H1 (cell line): Measurements from ENCODE around the gene PDHX. TPM values are rescaled to one million over a fixed set of nuclear protein-coding genes. Genes with fewer than 3 reads are reported as not detected.

Experiments
- CTCF ChIA-PET: fragments of 300-600 bp; sonication (Branson Sonifier 250); formaldehyde crosslinking; loops from one replicate; lab custom pipeline; 2021; ENCODE audit not compliant: partially characterized antibody; lab: Charles Lee
- POLR2A ChIA-PET: fragments of 300-600 bp; sonication (Branson Sonifier 250); formaldehyde crosslinking; loops from one replicate; lab custom pipeline; 2021; ENCODE audit warnings: inconsistent platforms; ENCODE audit not compliant: partially characterized antibody; lab: Charles Lee
- DNase-seq, 2 experiments: peaks; one replicate each; pipeline versions ENCODE4 v3.0.0 to v3.0.0-alpha.2; 2010 to 2022; ENCODE audit warnings: low spot score in 2 of 2, low read depth in 1 of 2, mixed read lengths in 1 of 2
- FAIRE-seq: peaks from 2 replicates; lab custom pipeline; 2011; peaks lifted over from hg19 to GRCh38; lab: Jason Lieb, UNC
- H2AFZ ChIP-seq: 2 replicates; pipeline ENCODE4 v1.8.1; 2012; ENCODE audit warnings: low read length, inconsistent platforms
- H2AK5ac ChIP-seq: 2 replicates; pipeline ENCODE4 v1.6.1; 2013; ENCODE audit warnings: low read depth, low read length
- H2BK120ac ChIP-seq: replicated peaks from 2 replicates; pipeline ENCODE3; 2013; ENCODE audit warnings: low read depth, low read length, inconsistent platforms
- H2BK12ac ChIP-seq: 2 replicates; pipeline ENCODE4 v1.6.1; 2013; ENCODE audit warnings: low read depth, low read length
- H2BK15ac ChIP-seq: 2 replicates; pipeline ENCODE4 v1.6.1; 2013; ENCODE audit warnings: low read length
- H2BK20ac ChIP-seq: 2 replicates; pipeline ENCODE4 v1.6.1; 2013; ENCODE audit warnings: low read length
- H2BK5ac ChIP-seq: 2 replicates; pipeline ENCODE4 v1.6.1; 2013; ENCODE audit warnings: low read depth, low read length
- H3K14ac ChIP-seq: 2 replicates; pipeline ENCODE4 v1.6.1; 2013; ENCODE audit warnings: inconsistent platforms; ENCODE audit not compliant: insufficient read length
- H3K18ac ChIP-seq: 2 replicates; pipeline ENCODE4 v1.6.1; 2013; ENCODE audit warnings: low read length; ENCODE audit errors: extremely low read depth
- H3K23ac ChIP-seq: 2 replicates; pipeline ENCODE4 v1.6.1; 2013; ENCODE audit warnings: inconsistent platforms; ENCODE audit not compliant: insufficient read length
- H3K23me2 ChIP-seq: 2 replicates; pipeline ENCODE4 v1.6.1; 2013; ENCODE audit warnings: low read depth, low read length
- H3K27ac ChIP-seq: 2 replicates; pipeline ENCODE4 v1.6.1; 2011; ENCODE audit warnings: low read depth, low read length, inconsistent platforms
- H3K27me3 ChIP-seq, 4 experiments: replicated peaks in 1 of 4; 1 replicate in 1 of 4; 2 replicates in 3 of 4; pipeline versions ENCODE4 v1.6.1 to v1.8.1; 2011 to 2013; ENCODE audit warnings: low read length in 3 of 4, mild to moderate bottlenecking in 3 of 4, inconsistent platforms in 2 of 4, mixed read lengths in 2 of 4, moderate library complexity in 1 of 4; ENCODE audit not compliant: control insufficient read depth in 3 of 4, insufficient read depth in 3 of 4; ENCODE audit errors: extremely low read depth in 1 of 4
- H3K36me3 ChIP-seq, 4 experiments: 2 replicates each; pipeline versions ENCODE4 v1.6.1 to v1.8.1; 2011 to 2013; ENCODE audit warnings: mild to moderate bottlenecking in 4 of 4, low read length in 3 of 4, moderate library complexity in 2 of 4, control low read depth in 1 of 4, inconsistent platforms in 1 of 4; ENCODE audit not compliant: insufficient read depth in 4 of 4, control insufficient read depth in 2 of 4
- H3K4ac ChIP-seq: replicated peaks from 2 replicates; pipeline ENCODE3; 2013; ENCODE audit warnings: low read length, low read depth, mixed read lengths, inconsistent platforms; ENCODE audit not compliant: insufficient read length
- H3K4me1 ChIP-seq, 4 experiments: replicated peaks in 1 of 4; 1 replicate in 1 of 4; 2 replicates in 3 of 4; pipeline versions ENCODE4 v1.6.1 to v1.8.1; 2011 to 2013; ENCODE audit warnings: low read length in 3 of 4, inconsistent platforms in 2 of 4, mixed read lengths in 1 of 4; ENCODE audit not compliant: insufficient read depth in 4 of 4, control insufficient read depth in 3 of 4
- H3K4me2 ChIP-seq, 2 experiments: 2 replicates each; pipeline versions ENCODE4 v1.6.1 to v1.8.1; 2011 to 2013; ENCODE audit warnings: low read depth in 2 of 2, low read length in 2 of 2, control low read depth in 1 of 2, inconsistent platforms in 1 of 2, mild to moderate bottlenecking in 1 of 2; ENCODE audit not compliant: insufficient read depth in 1 of 2
- H3K4me3 ChIP-seq, 4 experiments: fragments of 200-600, 300-600 bp in 1 of 4; sonication (generic), shearing (Covaris generic), sonication (Bioruptor Twin) in 1 of 4; 2 replicates each; pipeline versions ENCODE4 v1.5.1 to v1.8.1; 2011 to 2016; ENCODE audit warnings: low read length in 4 of 4, low read depth in 3 of 4, control low read depth in 2 of 4, inconsistent platforms in 2 of 4, mild to moderate bottlenecking in 2 of 4, mixed read lengths in 1 of 4, moderate library complexity in 1 of 4; ENCODE audit not compliant: insufficient read depth in 2 of 4; ENCODE audit errors: extremely low read depth in 1 of 4
- H3K56ac ChIP-seq: replicated peaks from 2 replicates; pipeline ENCODE3; 2013; ENCODE audit warnings: low read depth, mild to moderate bottlenecking, mixed read lengths, low read length, inconsistent platforms; ENCODE audit not compliant: insufficient read length
- H3K79me1 ChIP-seq: 2 replicates; pipeline ENCODE4 v1.6.1; 2013; ENCODE audit warnings: low read depth, low read length, control low read depth
- H3K79me2 ChIP-seq, 2 experiments: 2 replicates each; pipeline versions ENCODE4 v1.6.1 to v1.8.1; 2012 to 2013; ENCODE audit warnings: low read length in 2 of 2, mild to moderate bottlenecking in 2 of 2, inconsistent platforms in 1 of 2; ENCODE audit not compliant: insufficient read depth in 2 of 2, control insufficient read depth in 1 of 2
- H3K9ac ChIP-seq, 4 experiments: replicated peaks in 1 of 4; 1 replicate in 1 of 4; 2 replicates in 3 of 4; pipeline versions ENCODE4 v1.6.1 to v1.8.1; 2011 to 2013; ENCODE audit warnings: low read depth in 3 of 4, low read length in 3 of 4, control low read depth in 2 of 4, mild to moderate bottlenecking in 2 of 4, moderate library complexity in 2 of 4, inconsistent platforms in 1 of 4; ENCODE audit errors: extremely low read depth in 1 of 4
- H3K9me3 ChIP-seq, 2 experiments: 2 replicates each; pipeline versions ENCODE4 v1.6.1 to v1.8.1; 2012 to 2013; ENCODE audit warnings: mild to moderate bottlenecking in 2 of 2, moderate library complexity in 2 of 2, control low read depth in 1 of 2, inconsistent platforms in 1 of 2, low read depth in 1 of 2, low read length in 1 of 2, mixed read lengths in 1 of 2; ENCODE audit not compliant: insufficient read depth in 2 of 2
- H4K20me1 ChIP-seq, 2 experiments: replicated peaks in 1 of 2; 2 replicates each; pipeline versions ENCODE3 to v1.8.1; 2011 to 2013; ENCODE audit warnings: inconsistent platforms in 2 of 2, low read length in 2 of 2, mild to moderate bottlenecking in 1 of 2; ENCODE audit not compliant: insufficient read depth in 2 of 2, control insufficient read depth in 1 of 2
- H4K5ac ChIP-seq: 2 replicates; pipeline ENCODE4 v1.6.1; 2013; ENCODE audit warnings: low read length, low read depth, mixed read lengths, inconsistent platforms; ENCODE audit not compliant: insufficient read length
- H4K8ac ChIP-seq: 2 replicates; pipeline ENCODE4 v1.8.0; 2013; ENCODE audit warnings: mild to moderate bottlenecking, moderate library complexity, low read length, inconsistent platforms; ENCODE audit not compliant: insufficient read depth; ENCODE audit errors: extremely low read depth
- H4K91ac ChIP-seq: replicated peaks from 2 replicates; pipeline ENCODE3; 2013; ENCODE audit warnings: low read length, mixed read lengths, inconsistent platforms; ENCODE audit not compliant: insufficient read length
- BACH1 ChIP-seq: IDR thresholded peaks from 2 replicates; pipeline ENCODE4 v1.6.1; 2012; ENCODE audit warnings: low read length, improper control_type of control experiment
- CBX8 ChIP-seq: fragments of 300-800, 300-1000 bp; sonication (generic); IDR thresholded peaks from 2 replicates; pipeline ENCODE4 v1.7.1; 2016; ENCODE audit warnings: low read depth, low read length, borderline replicate concordance
- CHD2 ChIP-seq: IDR thresholded peaks from 2 replicates; pipeline ENCODE4 v1.6.1; 2012; ENCODE audit warnings: low read length, improper control_type of control experiment
- HDAC6 ChIP-seq: IDR thresholded peaks from one replicate; pipeline ENCODE4 v1.7.1; 2012; ENCODE audit warnings: low read depth, mild to moderate bottlenecking, inconsistent platforms, low read length, moderate library complexity
- JUND ChIP-seq: IDR thresholded peaks from 2 replicates; pipeline ENCODE4 v1.6.1; 2011; ENCODE audit warnings: mild to moderate bottlenecking, improper control_type of control experiment, low read length
- KDM4A ChIP-seq: IDR thresholded peaks from one replicate; pipeline ENCODE4 v1.7.1; 2012; ENCODE audit warnings: low read depth, mild to moderate bottlenecking, moderate library complexity, low read length, inconsistent platforms; ENCODE audit not compliant: severe bottlenecking
- POLR2AphosphoS5 ChIP-seq: IDR thresholded peaks from 2 replicates; pipeline ENCODE4 v1.6.1; 2011; ENCODE audit warnings: low read depth, low read length
- RAD21 ChIP-seq, 2 experiments: IDR thresholded peaks in 1 of 2; conservative IDR thresholded peaks in 1 of 2; 2 replicates each; pipeline ENCODE4 v1.6.1; 2011; ENCODE audit warnings: low read depth in 2 of 2, low read length in 2 of 2, improper control_type of control experiment in 1 of 2, inconsistent platforms in 1 of 2, mild to moderate bottlenecking in 1 of 2, moderate library complexity in 1 of 2
- RXRA ChIP-seq: IDR thresholded peaks from 2 replicates; pipeline ENCODE4 v1.6.1; 2011; ENCODE audit warnings: low read depth, mild to moderate bottlenecking, low read length, moderate library complexity; ENCODE audit not compliant: insufficient read depth
- SIN3A ChIP-seq, 2 experiments: IDR thresholded peaks in 1 of 2; conservative IDR thresholded peaks in 1 of 2; 2 replicates each; pipeline ENCODE4 v1.6.1; 2011 to 2012; ENCODE audit warnings: low read length in 2 of 2, improper control_type of control experiment in 1 of 2, low read depth in 1 of 2, mild to moderate bottlenecking in 1 of 2
- SIX5 ChIP-seq: IDR thresholded peaks from 2 replicates; pipeline ENCODE4 v1.6.1; 2011; ENCODE audit warnings: mild to moderate bottlenecking, low read depth, low read length
- SP4 ChIP-seq: IDR thresholded peaks from 2 replicates; pipeline ENCODE4 v1.6.1; 2012; ENCODE audit warnings: low read length, inconsistent platforms
- TAF1 ChIP-seq: IDR thresholded peaks from 2 replicates; pipeline ENCODE4 v1.6.1; 2011; ENCODE audit warnings: mild to moderate bottlenecking, low read depth, low read length
- polyA plus RNA-seq, 7 experiments: library from polyadenylated mRNA; depleted of rRNA in 3 of 7; stranded (reverse) in 5 of 7; unstranded in 2 of 7; fragments of >200 nt in 5 of 7; fragments of 200-250 nt in 2 of 7; gene quantifications; 1 replicate in 5 of 7; 2 replicates in 1 of 7; 4 replicates in 1 of 7; pipeline versions ENCODE4 v1.2.1 to v1.2.3, GENCODE V29; 2011 to 2013; ENCODE audit warnings: missing spikeins in 2 of 7, mixed read lengths in 2 of 7
- total RNA-seq: library from RNA; stranded (reverse); fragmentation: NEBNext Ultra II Directional; extraction: Animal tissue kit (Norgen Biotek cat#: 25700); gene quantifications from 2 replicates; pipeline ENCODE4 v1.2.1, GENCODE V29; 2021
- TF ChIP-seq, protein P1 (sequence below): IDR thresholded peaks from 2 replicates; pipeline ENCODE4 v1.6.1; 2012; ENCODE audit warnings: inconsistent platforms

PDHX gene
- total and polyA plus RNA-seq, 2 of the 8 experiments (the other 6 are each of a cell fraction or from before 2014, with no cell fraction given), result 12.4 to 51.9 TPM

DNA sequence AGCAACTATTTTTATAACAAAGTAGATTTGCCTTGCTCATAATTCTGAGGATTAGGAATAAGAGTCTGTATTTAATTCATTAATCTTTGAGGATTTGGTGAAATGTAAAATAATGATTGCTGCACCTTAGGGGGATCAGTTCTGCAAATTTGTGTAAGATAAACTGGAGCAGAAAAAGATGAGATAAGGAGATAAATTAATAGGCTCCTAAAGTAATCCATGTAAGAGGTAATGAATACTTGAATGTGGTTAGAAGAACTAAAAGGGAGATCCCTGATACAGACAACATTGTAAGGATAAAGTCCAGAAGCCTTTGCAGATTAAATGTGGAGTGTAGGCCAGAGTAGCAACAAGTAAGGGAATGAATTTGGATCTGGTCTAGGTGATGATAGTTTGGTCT lies 45.6 kb downstream of the PDHX start:
- Histone ChIP-seq H3K4ac (no peak overlapping the region), H3K79me1 (no peaks in the 10 kb centered on the region), H3K9me3 (no peaks in the 10 kb centered on the region), H4K20me1 (peaks cover 0 to 1% of the 10 kb centered on the region in 2 experiments), H3K18ac (no peak overlapping the region), H4K5ac (no peak overlapping the region), H4K91ac (no peak overlapping the region), H3K9ac (no peak overlapping the region), H3K23me2 (no peaks in the 10 kb centered on the region), H2AK5ac (no peak overlapping the region), H2BK20ac (no peak overlapping the region), H3K14ac (no peak overlapping the region), H4K8ac (no peak overlapping the region), H3K79me2 (no peaks in the 10 kb centered on the region), H3K56ac (no peak overlapping the region), H2BK15ac (no peak overlapping the region), H2AFZ (no peak overlapping the region), H3K4me3 (no peak overlapping the region), H3K23ac (no peak overlapping the region), H2BK120ac (no peak overlapping the region), H2BK12ac (no peak overlapping the region), H3K36me3 (peaks cover 0 to under 1% (median 0%) of the 10 kb centered on the region in 4 experiments; a peak in 2 of 8 replicates), H3K27me3 (peaks cover 0 to 1% (median 0%) of the 10 kb centered on the region in 4 experiments; a peak in 1 of 7 replicates), H3K4me2 (no peak overlapping the region), H3K27ac (no peak overlapping the region), H2BK5ac (no peak overlapping the region), H3K4me1 (no peaks in the 10 kb centered on the region)
- CTCF ChIA-PET, result no interaction called here
- no peak for DNase-seq
- TF ChIP-seq CBX8 (no peak), KDM4A (no peak), POLR2AphosphoS5 (no peak), RXRA (no peak), RAD21 (IDR thresholded peaks at IDR 0.05 in 1 of 2, conservative IDR thresholded peaks at IDR 0.05 in 1 of 2; ENCODE audit: low read depth in 2 of 2, low read length in 2 of 2) (no peak), CHD2 (no peak), SIN3A (conservative IDR thresholded peaks at IDR 0.05 in 1 of 2, IDR thresholded peaks at IDR 0.05 in 1 of 2; ENCODE audit: low read depth in 1 of 2, low read length in 2 of 2) (no peak), BACH1 (no peak), JUND (no peak), SP4 (no peak), TAF1 (no peak), HDAC6 (no peak), SIX5 (no peak)
- TF ChIP-seq, protein P1, sequence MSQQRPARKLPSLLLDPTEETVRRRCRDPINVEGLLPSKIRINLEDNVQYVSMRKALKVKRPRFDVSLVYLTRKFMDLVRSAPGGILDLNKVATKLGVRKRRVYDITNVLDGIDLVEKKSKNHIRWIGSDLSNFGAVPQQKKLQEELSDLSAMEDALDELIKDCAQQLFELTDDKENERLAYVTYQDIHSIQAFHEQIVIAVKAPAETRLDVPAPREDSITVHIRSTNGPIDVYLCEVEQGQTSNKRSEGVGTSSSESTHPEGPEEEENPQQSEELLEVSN, result no peak
- no peak for FAIRE-seq
- POLR2A ChIA-PET, result no interaction called here
